Subcutaneous adipose tissue (tissue), 4 donors: ENCODE data around the gene ERC2. TPM values are rescaled to one million over a fixed set of nuclear protein-coding genes. Genes with fewer than 3 reads are reported as not detected.

Experiments used
- CTCF ChIP-seq: fragments of 450-650 bp; IDR thresholded peaks from one replicate; pipeline ENCODE4 v1.5.1; 2016; ENCODE audit warnings: low read depth, mild to moderate bottlenecking, control low read depth, antibody characterized with exemption, moderate library complexity
- total RNA-seq, 4 donors: library from RNA; depleted of rRNA; stranded (reverse); fragments of >200 nt; gene quantifications; one replicate each; pipeline ENCODE4 v1.1.0, GENCODE V29; 2016

The ERC2 gene
- total RNA-seq, 4 donors from 2014 or later = 1.1 TPM; not detected in 3

GRCh38 chr3:56193519-56193918, 274.7 kb downstream of the ERC2 start:
- no peak for TF ChIP-seq CTCF

DNA sequence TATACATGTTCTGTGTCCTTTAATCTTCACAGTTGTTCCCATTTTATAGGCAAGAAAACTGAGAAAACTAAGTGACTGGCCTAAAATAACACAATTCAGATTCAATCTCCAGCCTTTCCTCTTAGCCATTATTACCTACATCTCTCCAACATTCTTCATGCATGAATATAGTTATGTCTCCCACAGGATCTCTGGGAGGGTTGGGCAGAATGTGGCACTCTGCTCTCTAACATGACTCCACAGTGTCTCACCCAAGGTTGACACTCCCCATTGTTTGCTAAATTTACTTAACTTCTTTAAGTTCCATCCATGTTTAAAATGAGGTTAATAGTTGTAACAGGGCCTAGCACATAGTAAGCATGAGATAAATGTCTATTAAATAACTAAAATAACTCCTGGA, 276.3 kb downstream of the ERC2 start:
- TF ChIP-seq CTCF = no peak

DNA sequence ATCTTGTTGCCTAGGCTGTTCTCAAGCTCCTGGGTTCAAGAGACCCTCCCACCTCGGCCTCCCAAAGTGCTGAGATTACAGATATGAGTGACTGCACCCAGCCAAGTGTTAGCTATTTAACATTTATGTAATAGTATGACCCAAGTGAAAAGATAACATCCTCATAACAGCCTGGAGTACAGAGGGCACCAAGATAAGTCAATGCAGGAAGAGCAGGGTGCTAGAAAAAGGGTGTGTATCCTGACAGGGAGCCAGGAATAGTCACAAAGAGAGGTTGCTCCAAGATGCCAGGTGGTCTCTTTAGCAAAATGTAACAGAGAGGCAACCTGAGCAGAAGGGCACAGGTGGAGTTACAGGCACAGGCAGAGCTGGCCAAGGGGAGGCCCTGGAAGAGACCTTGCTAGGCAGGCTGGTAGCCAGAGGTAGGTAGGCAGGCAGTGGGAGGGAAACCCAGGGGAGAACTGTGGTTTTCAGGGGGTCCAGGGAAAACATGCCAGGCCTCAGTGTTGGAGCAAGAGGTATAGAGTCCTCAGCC, 277.4 kb downstream of the ERC2 start:
- no peak for TF ChIP-seq CTCF

DNA sequence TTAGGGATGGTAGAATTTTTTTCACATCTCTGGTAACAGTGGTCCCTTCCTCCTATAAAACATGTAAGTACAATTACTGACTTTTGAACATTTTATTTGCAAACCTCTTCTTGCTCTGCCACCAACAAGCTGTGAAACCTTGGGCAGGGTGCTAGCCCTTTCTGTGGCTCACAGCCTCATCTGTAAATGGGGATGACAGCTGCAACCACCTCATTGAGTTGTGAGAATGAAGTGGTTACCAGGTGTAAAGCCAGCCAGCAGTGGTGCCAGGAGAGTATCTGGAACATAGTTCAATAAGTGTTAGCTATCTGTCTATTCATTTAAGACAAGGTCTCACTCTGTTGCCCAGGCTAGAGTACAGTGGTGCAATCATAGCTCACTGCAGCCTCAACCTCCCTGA, 278.1 kb downstream of the ERC2 start:
- TF ChIP-seq CTCF = no peak

GRCh38 chr3:56189536-56189935, 278.7 kb downstream of the ERC2 start:
- TF ChIP-seq CTCF = no peak

DNA sequence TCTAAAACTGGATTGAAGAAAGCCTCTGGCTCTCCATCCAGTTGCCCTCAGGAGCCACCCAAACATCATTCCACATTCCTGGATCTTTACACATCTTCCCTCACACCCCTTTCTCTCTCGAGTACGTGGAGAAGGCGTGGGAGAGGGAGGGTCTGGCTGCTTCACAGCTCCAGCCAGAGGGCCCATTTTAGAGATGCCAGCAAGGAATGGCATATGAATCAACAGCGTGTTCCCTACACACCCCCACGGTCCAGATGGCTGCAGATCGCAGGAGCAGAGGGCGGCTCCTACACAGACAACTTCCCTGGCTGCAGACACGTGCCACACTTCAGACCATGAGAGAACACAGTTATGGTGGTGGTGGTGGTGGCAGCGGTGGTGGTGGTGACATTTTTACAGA, 280.1 kb downstream of the ERC2 start:
- TF ChIP-seq CTCF = no peak

DNA sequence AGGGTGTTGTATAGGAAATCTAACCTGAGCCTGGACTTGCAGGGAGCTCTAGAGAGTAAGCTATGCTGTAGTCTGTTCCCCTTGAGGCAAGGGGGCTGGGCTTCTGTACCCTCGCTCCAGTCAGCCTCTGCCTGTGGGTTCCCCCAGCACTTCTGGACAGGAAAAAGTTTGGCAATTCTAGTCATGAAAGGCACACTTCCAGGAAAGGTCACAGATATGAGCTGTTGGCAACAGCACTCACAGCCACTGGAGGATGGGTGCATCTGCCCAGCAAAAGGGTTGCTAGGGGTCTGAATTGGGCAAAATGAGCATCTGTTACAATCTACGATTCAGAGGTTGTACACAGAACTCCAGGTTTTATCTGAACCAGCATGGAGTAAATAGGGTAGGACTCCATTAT, 281.2 kb downstream of the ERC2 start:
- TF ChIP-seq CTCF = no peak
